Keratinocyte (primary cell): Measurements from ENCODE around the gene BICD1.

Source experiments
- EZH2 ChIP-seq: IDR thresholded peaks from one replicate; pipeline ENCODE4 v1.6.1; 2012; ENCODE audit warnings: inconsistent platforms, mild to moderate bottlenecking, low read length, moderate library complexity
- TF ChIP-seq, protein P1 (sequence below), 3 experiments: IDR thresholded peaks in 1 of 3; conservative IDR thresholded peaks in 1 of 3; optimal IDR thresholded peaks in 1 of 3; 2 replicates in 2 of 3; 3 replicates in 1 of 3; pipeline versions ENCODE3 to v1.5.1; 2011; ENCODE audit warnings: low read length in 3 of 3, mild to moderate bottlenecking in 3 of 3, moderate library complexity in 2 of 3, control low read depth in 1 of 3, inconsistent platforms in 1 of 3; ENCODE audit not compliant: insufficient read depth in 2 of 3; ENCODE audit errors: extremely low read depth in 1 of 3

DNA sequence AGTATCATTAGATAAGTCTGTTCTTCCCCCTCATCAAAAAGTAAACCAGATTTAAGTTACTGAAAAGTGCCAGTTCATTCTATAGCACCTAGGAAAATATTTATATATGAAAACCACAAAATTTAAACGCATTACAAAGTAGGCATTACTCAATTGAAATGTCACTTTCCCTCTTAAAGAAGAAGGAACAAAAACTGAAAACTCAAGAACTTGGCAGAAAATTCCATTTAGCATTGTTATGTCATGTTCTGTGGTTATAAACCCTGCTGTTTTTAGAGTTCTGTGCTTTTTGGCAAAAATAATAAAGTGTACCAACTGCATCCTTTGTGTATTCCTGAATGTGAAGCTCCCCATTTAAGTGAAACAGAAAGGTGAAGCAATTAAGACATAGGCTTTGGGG lies 296.3 kb downstream of the BICD1 start:
- TF ChIP-seq, protein P1, sequence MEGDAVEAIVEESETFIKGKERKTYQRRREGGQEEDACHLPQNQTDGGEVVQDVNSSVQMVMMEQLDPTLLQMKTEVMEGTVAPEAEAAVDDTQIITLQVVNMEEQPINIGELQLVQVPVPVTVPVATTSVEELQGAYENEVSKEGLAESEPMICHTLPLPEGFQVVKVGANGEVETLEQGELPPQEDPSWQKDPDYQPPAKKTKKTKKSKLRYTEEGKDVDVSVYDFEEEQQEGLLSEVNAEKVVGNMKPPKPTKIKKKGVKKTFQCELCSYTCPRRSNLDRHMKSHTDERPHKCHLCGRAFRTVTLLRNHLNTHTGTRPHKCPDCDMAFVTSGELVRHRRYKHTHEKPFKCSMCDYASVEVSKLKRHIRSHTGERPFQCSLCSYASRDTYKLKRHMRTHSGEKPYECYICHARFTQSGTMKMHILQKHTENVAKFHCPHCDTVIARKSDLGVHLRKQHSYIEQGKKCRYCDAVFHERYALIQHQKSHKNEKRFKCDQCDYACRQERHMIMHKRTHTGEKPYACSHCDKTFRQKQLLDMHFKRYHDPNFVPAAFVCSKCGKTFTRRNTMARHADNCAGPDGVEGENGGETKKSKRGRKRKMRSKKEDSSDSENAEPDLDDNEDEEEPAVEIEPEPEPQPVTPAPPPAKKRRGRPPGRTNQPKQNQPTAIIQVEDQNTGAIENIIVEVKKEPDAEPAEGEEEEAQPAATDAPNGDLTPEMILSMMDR (optimal IDR thresholded peaks at IDR 0.05 in 1 of 3, IDR thresholded peaks at IDR 0.05 in 1 of 3, conservative IDR thresholded peaks at IDR 0.05 in 1 of 3; ENCODE audit: extremely low read depth in 1 of 3, insufficient read depth in 2 of 3, low read length in 3 of 3): no peak
- TF ChIP-seq EZH2: no peak
